SHP77 treated with DMSO at 0.1 percent for 48 hours (cell line): ENCODE measurements around the gene COQ10A.
"Not testable (repeated sequence)": the region's sequence is repeated elsewhere in the genome, so short reads cannot be mapped to it uniquely, and the experiment has no call there.

ENCODE experiments used
- DNase-seq: peaks from one replicate; lab custom pipeline; 2025; lab: John Stamatoyannopoulos, UW

COQ10A gene

GRCh38 chr12:56243731-56244181 lies 23.0 kb upstream of the COQ10A start:
- DNase-seq: no peak

- DNase-seq: no peak
Observed at GRCh38 chr12:56244494-56244893, 22.2 kb upstream of the COQ10A start.

GRCh38 chr12:56247923-56248322 lies 18.8 kb upstream of the COQ10A start:
- DNase-seq: no peak

GRCh38 chr12:56248711-56249110 lies 18.0 kb upstream of the COQ10A start:
- DNase-seq: no peak

- no peak for DNase-seq
Observed at GRCh38 chr12:56252649-56253048, 14.1 kb upstream of the COQ10A start.

- no peak for DNase-seq
Observed at GRCh38 chr12:56253091-56253490, 13.7 kb upstream of the COQ10A start.

GRCh38 chr12:56255671-56256070 lies 11.1 kb upstream of the COQ10A start:
- DNase-seq: no peak

- no peak for DNase-seq
Observed at GRCh38 chr12:56256326-56256960, 10.3 kb upstream of the COQ10A start.

- DNase-seq: no peak
Observed at GRCh38 chr12:56257071-56257470, 9.7 kb upstream of the COQ10A start.

GRCh38 chr12:56257491-56258067 lies 9.2 kb upstream of the COQ10A start:
- no peak for DNase-seq

- peak; percentile 48 for DNase-seq
Observed at GRCh38 chr12:56258068-56258819, 8.5 kb upstream of the COQ10A start, which contains the start of gene ANKRD52. TSS of gene ANKRD52 (minus strand) at chr12:56258384. CDS start at chr12:56258269, 115 bp downstream.

GRCh38 chr12:56258820-56259183 lies 7.9 kb upstream of the COQ10A start:
- no peak for DNase-seq

- no peak for DNase-seq
Observed at GRCh38 chr12:56260380-56260779, 6.4 kb upstream of the COQ10A start.

GRCh38 chr12:56260921-56261320 lies 5.8 kb upstream of the COQ10A start:
- DNase-seq: no peak

GRCh38 chr12:56261503-56262232 lies 5.1 kb upstream of the COQ10A start:
- no peak for DNase-seq

GRCh38 chr12:56262955-56263354 lies 3.8 kb upstream of the COQ10A start:
- DNase-seq: not testable (repeated sequence)

- DNase-seq: not testable (repeated sequence)
Observed at GRCh38 chr12:56266068-56266692, 562 bp upstream of the COQ10A start.

GRCh38 chr12:56267443-56268071 lies 815 bp downstream of the COQ10A start:
- DNase-seq: no peak

GRCh38 chr12:56271031-56271430 lies 4.3 kb downstream of the COQ10A start:
- no peak for DNase-seq

- not testable (repeated sequence) for DNase-seq
Observed at GRCh38 chr12:56272468-56272867, 5.7 kb downstream of the COQ10A start.

GRCh38 chr12:56274299-56274698 lies 7.6 kb downstream of the COQ10A start:
- DNase-seq: no peak

- no peak for DNase-seq
Observed at GRCh38 chr12:56278905-56279304, 12.2 kb downstream of the COQ10A start.
